PC-3 (cell line): ENCODE data around the gene PIGH. TPM values are rescaled to one million over a fixed set of nuclear protein-coding genes. Genes with fewer than 3 reads are reported as not detected.

Experiments
- ATAC-seq: fragments of 200-7000 bp; cut with Tn5 transposase; 2 replicates; pipeline ENCODE4 v1.9.1; 2020; ENCODE audit warnings: mild to moderate bottlenecking, moderate library complexity
- BruUV-seq: library from RNA; stranded (reverse); fragments of 400-500 nt; replicated peaks from 2 replicates; lab custom pipeline; 2021; lab: Mats Ljungman, UMichigan
- CTCF ChIA-PET: fragments of 300-600 bp; sonication (Branson Sonifier 250); formaldehyde crosslinking; loops from one replicate; lab custom pipeline; 2022; ENCODE audit warnings: antibody characterized with exemption; lab: Charles Lee
- POLR2A ChIA-PET: fragments of 300-600 bp; sonication (Branson Sonifier 250); formaldehyde crosslinking; loops from one replicate; lab custom pipeline; 2022; ENCODE audit warnings: antibody characterized with exemption; ENCODE audit not compliant: unreplicated experiment; lab: Charles Lee
- DNase-seq: peaks from one replicate; pipeline ENCODE4 v3.0.0-alpha.2; 2015
- H2AFZ ChIP-seq: fragments of 300-600 bp; sonication (generic); 2 replicates; pipeline ENCODE4 v1.6.0; 2016; ENCODE audit warnings: antibody characterized with exemption, low read length
- H3F3A ChIP-seq: fragments of 300-600 bp; sonication (generic); one replicate; pipeline ENCODE4 v1.6.0; 2017; ENCODE audit warnings: antibody characterized with exemption, low read length, control low read depth, mild to moderate bottlenecking; ENCODE audit not compliant: unreplicated experiment
- H3K27ac ChIP-seq: fragments of 300-600 bp; sonication (generic); 2 replicates; pipeline ENCODE4 v1.5.1; 2016; ENCODE audit warnings: mild to moderate bottlenecking, low read length
- H3K27me3 ChIP-seq: fragments of 300-600 bp; sonication (generic); 2 replicates; pipeline ENCODE4 v1.6.1; 2016; ENCODE audit warnings: low read length, mixed read lengths
- H3K36me3 ChIP-seq: fragments of 300-600 bp; sonication (generic); 2 replicates; pipeline ENCODE4 v1.6.1; 2016; ENCODE audit warnings: low read depth, mixed run types, low read length, mixed read lengths
- H3K4me1 ChIP-seq: fragments of 300-600 bp; sonication (generic); 2 replicates; pipeline ENCODE4 v1.5.1; 2016; ENCODE audit warnings: low read length; ENCODE audit not compliant: insufficient read depth
- H3K4me2 ChIP-seq: fragments of 300-600 bp; sonication (generic); 2 replicates; pipeline ENCODE4 v1.6.0; 2016; ENCODE audit warnings: low read length
- H3K4me3 ChIP-seq: fragments of 300-600 bp; sonication (generic); 2 replicates; pipeline ENCODE4 v1.5.1; 2016; ENCODE audit warnings: mild to moderate bottlenecking, low read length, mixed read lengths
- H3K79me2 ChIP-seq: fragments of 300-600 bp; sonication (generic); 2 replicates; pipeline ENCODE4 v1.6.1; 2017; ENCODE audit warnings: low read length, mixed read lengths
- H3K9ac ChIP-seq: fragments of 300-600 bp; sonication (generic); 2 replicates; pipeline ENCODE4 v1.6.0; 2016; ENCODE audit warnings: mild to moderate bottlenecking, low read length
- H3K9me2 ChIP-seq: fragments of 300-600 bp; sonication (generic); replicated peaks from 2 replicates; pipeline ENCODE4 v1.6.1; 2016; ENCODE audit warnings: mixed run types, low read length, mixed read lengths
- H3K9me3 ChIP-seq: fragments of 300-600 bp; sonication (generic); 2 replicates; pipeline ENCODE4 v1.6.1; 2016; ENCODE audit warnings: low read length, mixed read lengths
- H4K20me1 ChIP-seq: fragments of 300-600 bp; sonication (generic); 2 replicates; pipeline ENCODE4 v1.6.1; 2016; ENCODE audit warnings: low read length, mixed read lengths
- CTCF ChIP-seq: fragments of 300-600 bp; sonication (generic); conservative IDR thresholded peaks from 2 replicates; pipeline ENCODE4 v1.5.1; 2017; ENCODE audit warnings: antibody characterized with exemption, low read depth, mild to moderate bottlenecking, low read length
- EZH2 ChIP-seq: fragments of 300-600 bp; sonication (generic); IDR thresholded peaks from one replicate; pipeline ENCODE4 v1.6.1; 2017; ENCODE audit warnings: antibody characterized with exemption, mild to moderate bottlenecking, low read length; ENCODE audit not compliant: unreplicated experiment
- EZH2phosphoT487 ChIP-seq: fragments of 300-600 bp; sonication (generic); IDR thresholded peaks from 2 replicates; pipeline ENCODE4 v1.6.1; 2018; ENCODE audit warnings: mild to moderate bottlenecking, antibody characterized with exemption, low read length, borderline replicate concordance
- intact Hi-C: fragments of 100-400 bp; cut with micrococcal nuclease; formaldehyde crosslinking; loops from 2 replicates; pipeline ENCODE4 v1.9.0; 2023
- total RNA-seq: library from RNA; depleted of rRNA; stranded (reverse); fragments of >200 nt; gene quantifications from 2 replicates; pipeline ENCODE4 v1.2.3, GENCODE V29; 2014

PIGH gene
- total RNA-seq, 1 experiment from 2014 or later, result 66.4 TPM

GRCh38 chr14:67567654-67568053 lies 32.4 kb downstream of the PIGH start:
- H3K4me2 ChIP-seq, result no peak overlapping the region
- ChIA-PET CTCF (interaction anchor here (1.1 to 2.4 kb wide), 3 partner anchors 34 to 137 kb away, joined by 3 to 30 read pairs (median 3); partner anchors contain the start of gene PLEKHH1), POLR2A (no interaction called here)
- no peaks in the 10 kb centered on the region for H3K36me3 ChIP-seq
- H3K79me2 ChIP-seq, result no peaks in the 10 kb centered on the region
- H3F3A ChIP-seq, result no peaks in the 10 kb centered on the region
- H3K9me2 ChIP-seq, result no peaks in the 10 kb centered on the region
- TF ChIP-seq EZH2phosphoT487 (no peak), CTCF (no peak), EZH2 (no peak)
- no peaks in the 10 kb centered on the region for H4K20me1 ChIP-seq
- intact Hi-C loops, result no loop called here
- H3K27ac ChIP-seq, result no peak overlapping the region
- peak; percentile 79 for ATAC-seq
- DNase-seq, result peak; percentile 80
- no peak overlapping the region for H3K9ac ChIP-seq
- H3K4me3 ChIP-seq, result no peak overlapping the region
- no peaks in the 10 kb centered on the region for H3K9me3 ChIP-seq
- H2AFZ ChIP-seq, result no peak overlapping the region
- BruUV-seq, result no TSS peak
- no peaks in the 10 kb centered on the region for H3K27me3 ChIP-seq
- H3K4me1 ChIP-seq, result peaks cover 9% of the 10 kb centered on the region

- Histone ChIP-seq H3K9me3 (no peaks in the 10 kb centered on the region), H3K9ac (no peak overlapping the region), H3K36me3 (no peaks in the 10 kb centered on the region), H3K27me3 (no peaks in the 10 kb centered on the region), H3K4me2 (no peak overlapping the region), H3K27ac (no peak overlapping the region), H3K9me2 (no peaks in the 10 kb centered on the region), H2AFZ (no peak overlapping the region), H3K4me1 (peaks cover 9% of the 10 kb centered on the region), H4K20me1 (no peaks in the 10 kb centered on the region), H3K4me3 (no peak overlapping the region), H3K79me2 (no peaks in the 10 kb centered on the region), H3F3A (no peaks in the 10 kb centered on the region)
- intact Hi-C loops, result no loop called here
- ATAC-seq (no peak), DNase-seq (no peak)
- ChIA-PET CTCF (interaction anchor here (1.1 to 2.4 kb wide), 2 partner anchors 33 to 40 kb away, joined by 3 to 30 read pairs; partner anchors contain the start of gene PLEKHH1), POLR2A (no interaction called here)
- no peak for TF ChIP-seq CTCF
- no peak for TF ChIP-seq EZH2
- no peak for TF ChIP-seq EZH2phosphoT487
- BruUV-seq, result no TSS peak
Observed at GRCh38 chr14:67566908-67567307, 33.2 kb downstream of the PIGH start.

GRCh38 chr14:67564236-67564635 lies 35.8 kb downstream of the PIGH start:
- Histone ChIP-seq H3K9me3 (no peaks in the 10 kb centered on the region), H3K9ac (no peak overlapping the region), H3K36me3 (no peaks in the 10 kb centered on the region), H3K9me2 (no peaks in the 10 kb centered on the region), H3K4me3 (no peak overlapping the region), H3F3A (no peaks in the 10 kb centered on the region), H3K27ac (no peak overlapping the region), H3K79me2 (no peaks in the 10 kb centered on the region), H4K20me1 (no peaks in the 10 kb centered on the region), H3K4me2 (no peak overlapping the region), H3K4me1 (peaks cover 9% of the 10 kb centered on the region), H3K27me3 (no peaks in the 10 kb centered on the region), H2AFZ (no peak overlapping the region)
- no TSS peak for BruUV-seq
- intact Hi-C loops, result no loop called here
- ChIA-PET POLR2A (no interaction called here), CTCF (no interaction called here)
- no peak for TF ChIP-seq CTCF
- TF ChIP-seq EZH2phosphoT487, result no peak
- TF ChIP-seq EZH2, result no peak
- DNase-seq (no peak), ATAC-seq (no peak)
